WI38 (cell line): ENCODE measurements around the gene ADGRF1.

Experiments
- H3K4me3 ChIP-seq: 2 replicates; pipeline ENCODE4 v1.5.1; 2011; ENCODE audit warnings: low read depth, mild to moderate bottlenecking, control low read depth, low read length
- CTCF ChIP-seq: IDR thresholded peaks from 2 replicates; pipeline ENCODE4 v1.5.1; 2012; ENCODE audit warnings: low read depth, mild to moderate bottlenecking, control low read depth, low read length

The ADGRF1 gene

GRCh38 chr6:47005486-47005885 is 36.6 kb downstream of the ADGRF1 start:
- TF ChIP-seq CTCF = no peak
- no peak overlapping the region for H3K4me3 ChIP-seq

- TF ChIP-seq CTCF = no peak
These were observed 37.7 kb downstream of the ADGRF1 start for GRCh38 chr6:47004463-47004862.

GRCh38 chr6:47000842-47001241 is 41.3 kb downstream of the ADGRF1 start:
- no peak for TF ChIP-seq CTCF
- no peak overlapping the region for H3K4me3 ChIP-seq

More at GRCh38 chr6:47004463-47004862, 37.7 kb downstream of the ADGRF1 start:
- H3K4me3 ChIP-seq = no peak overlapping the region

GRCh38 chr6:46998436-46999017 is 43.6 kb downstream of the ADGRF1 start:
- TF ChIP-seq CTCF = no peak
- H3K4me3 ChIP-seq = no peak overlapping the region

GRCh38 chr6:46997646-46998045 is 44.5 kb downstream of the ADGRF1 start:
- TF ChIP-seq CTCF = no peak
- no peak overlapping the region for H3K4me3 ChIP-seq

DNA sequence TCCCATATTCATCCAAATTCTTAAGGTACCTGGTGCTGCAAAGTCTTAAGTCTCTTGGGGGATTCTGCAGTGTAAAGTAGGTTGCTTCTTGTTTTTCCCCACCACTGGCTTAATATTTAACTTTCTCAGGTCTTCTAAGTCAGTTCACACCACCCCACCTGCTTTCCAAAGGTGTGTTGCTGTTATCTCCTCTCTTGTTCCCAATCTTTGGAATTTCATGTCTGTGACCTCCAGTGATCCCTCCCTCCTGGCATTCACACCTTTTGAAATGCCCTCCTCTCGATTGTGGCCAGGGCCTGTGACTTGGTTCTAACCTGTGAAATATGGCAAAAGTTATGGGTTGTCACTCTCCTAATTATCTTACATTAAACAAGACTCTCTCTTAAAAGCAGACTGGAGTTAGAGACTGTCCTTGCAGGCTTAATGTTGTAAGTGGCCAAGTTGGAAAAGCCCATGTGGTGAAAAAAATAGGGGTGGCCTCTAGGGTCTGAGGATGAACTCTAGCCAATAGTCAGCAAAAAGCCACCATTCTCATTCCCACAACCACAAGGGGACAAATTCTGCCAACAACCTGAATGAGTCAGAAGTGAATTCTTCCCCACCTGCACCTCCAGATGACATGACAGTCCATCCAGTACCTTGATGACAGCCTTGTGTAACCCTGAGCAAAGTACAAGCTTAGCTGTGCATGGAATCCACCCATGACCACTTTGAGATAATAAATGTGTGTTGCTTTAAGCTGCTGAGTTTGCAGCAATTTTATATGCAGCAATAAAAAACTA is 45.1 kb downstream of the ADGRF1 start:
- TF ChIP-seq CTCF = no peak
- H3K4me3 ChIP-seq = no peak overlapping the region

GRCh38 chr6:46994933-46995332 is 47.2 kb downstream of the ADGRF1 start:
- no peak for TF ChIP-seq CTCF
- no peak overlapping the region for H3K4me3 ChIP-seq
